Heart left ventricle (tissue), 13 donors: ENCODE data around the gene ARFGAP1.

Experiments
- POLR2A ChIP-seq, 2 donors: fragments of 450-650 bp; IDR thresholded peaks; one replicate each; pipeline ENCODE4 v1.6.1; 2017; ENCODE audit warnings: antibody characterized with exemption in 2 of 2, mild to moderate bottlenecking in 2 of 2, moderate library complexity in 2 of 2
- TF ChIP-seq, protein P1 (sequence below), 12 donors: fragments of 200-600 bp; sonication (generic) in 4 of 12; IDR thresholded peaks; one replicate each; pipeline versions ENCODE4 v1.5.0 to v1.8.0; 2018 to 2022; ENCODE audit warnings: antibody characterized with exemption in 12 of 12, mild to moderate bottlenecking in 5 of 12
- donor health status: ischemic (EF 13 %, LVEDD 7.1; RV severe dilation, severe dysfunction).
- donor health status: DM: no; HTN: yes; CAD: no.
- donor health status: DM: no; HTN: no; CAD: no.
- donor health status: ischemic (EF 25% LVEDD 6.9; RV normal size, moderate dysfunction).
- donor health status: ischemic (EF 25% LVEDD 5.7; RV mildly dilated, moderate dysfunction).
- donor health status: ischemic (EF 35%, LVEDD 5.7; RV mildly dilated, moderate dysfunction).
- donor health status: nonischemic (EF 11% LVEDD 7.7; RV severe dilation, severe dysfunction).
- donor health status: DM: yes; HTN: yes; CAD: no.
- donor health status: PGD.
- donor health status: ischemic (EF 29% LVEDD 5.4; RV normal size, mild dysfunction).
- donor health status: nonischemic (EF 23%, LVEDD 6.1; RV moderate dilation, normal function).

DNA sequence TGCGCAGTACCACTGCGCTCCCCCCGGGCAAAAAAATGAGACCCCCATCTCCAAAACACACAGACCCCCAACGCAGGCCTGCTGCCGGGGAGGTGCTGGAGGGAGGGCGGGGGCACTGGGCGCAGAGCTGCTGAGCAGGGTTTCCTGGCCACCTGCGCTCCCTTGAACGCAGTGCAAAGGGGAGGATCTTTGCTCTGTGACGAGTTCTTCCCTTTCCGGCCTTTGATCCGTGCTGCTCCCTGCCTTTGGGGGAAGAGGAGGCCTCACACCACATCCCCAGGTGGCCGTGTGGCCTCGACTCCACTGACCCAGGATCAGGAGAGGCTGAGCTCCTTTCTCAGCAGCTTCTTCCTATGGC is 11.4 kb downstream of the ARFGAP1 start:
- TF ChIP-seq, protein P1, sequence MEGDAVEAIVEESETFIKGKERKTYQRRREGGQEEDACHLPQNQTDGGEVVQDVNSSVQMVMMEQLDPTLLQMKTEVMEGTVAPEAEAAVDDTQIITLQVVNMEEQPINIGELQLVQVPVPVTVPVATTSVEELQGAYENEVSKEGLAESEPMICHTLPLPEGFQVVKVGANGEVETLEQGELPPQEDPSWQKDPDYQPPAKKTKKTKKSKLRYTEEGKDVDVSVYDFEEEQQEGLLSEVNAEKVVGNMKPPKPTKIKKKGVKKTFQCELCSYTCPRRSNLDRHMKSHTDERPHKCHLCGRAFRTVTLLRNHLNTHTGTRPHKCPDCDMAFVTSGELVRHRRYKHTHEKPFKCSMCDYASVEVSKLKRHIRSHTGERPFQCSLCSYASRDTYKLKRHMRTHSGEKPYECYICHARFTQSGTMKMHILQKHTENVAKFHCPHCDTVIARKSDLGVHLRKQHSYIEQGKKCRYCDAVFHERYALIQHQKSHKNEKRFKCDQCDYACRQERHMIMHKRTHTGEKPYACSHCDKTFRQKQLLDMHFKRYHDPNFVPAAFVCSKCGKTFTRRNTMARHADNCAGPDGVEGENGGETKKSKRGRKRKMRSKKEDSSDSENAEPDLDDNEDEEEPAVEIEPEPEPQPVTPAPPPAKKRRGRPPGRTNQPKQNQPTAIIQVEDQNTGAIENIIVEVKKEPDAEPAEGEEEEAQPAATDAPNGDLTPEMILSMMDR (IDR thresholded peaks at IDR 0.05): no peak
- no peak for TF ChIP-seq POLR2A (IDR thresholded peaks at IDR 0.05)
